Breast epithelium (tissue), 4 donors: ENCODE measurements around the gene PPP5C. TPM values are rescaled to one million over a fixed set of nuclear protein-coding genes. Genes with fewer than 3 reads are reported as not detected.

ENCODE experiments used
- DNase-seq, 2 donors: peaks; one replicate each; pipeline ENCODE4 v3.0.0-alpha.2; 2019; ENCODE audit warnings: low spot score in 2 of 2
- H3K27ac ChIP-seq, 2 donors: fragments of 200-600 bp; sonication (generic) in 1 of 2; one replicate each; pipeline ENCODE4 v1.5.1; 2016 to 2019; ENCODE audit warnings: mild to moderate bottlenecking in 1 of 2
- H3K27me3 ChIP-seq, 2 donors: fragments of 200-600 bp; sonication (generic) in 1 of 2; one replicate each; pipeline versions ENCODE4 v1.5.1 to v1.6.0; 2017 to 2019; ENCODE audit warnings: control low read depth in 1 of 2, mild to moderate bottlenecking in 1 of 2
- H3K36me3 ChIP-seq: fragments of 200-600 bp; one replicate; pipeline ENCODE4 v1.5.1; 2019
- H3K4me1 ChIP-seq, 2 donors: fragments of 200-600 bp; sonication (generic); one replicate each; pipeline ENCODE4 v1.5.1; 2016 to 2019; ENCODE audit warnings: control low read depth in 1 of 2
- H3K4me3 ChIP-seq, 3 donors: fragments of 200-600 bp; sonication (generic); 1 replicate in 2 of 3; 2 replicates in 1 of 3; pipeline ENCODE4 v1.5.1; 2016 to 2019; ENCODE audit warnings: mild to moderate bottlenecking in 3 of 3, moderate library complexity in 2 of 3
- H3K9me3 ChIP-seq, 2 donors: fragments of 200-600 bp; sonication (generic) in 1 of 2; one replicate each; pipeline ENCODE4 v1.5.1; 2016 to 2019; ENCODE audit warnings: control low read depth in 1 of 2
- CTCF ChIP-seq, 3 donors: fragments of 450-650 bp; IDR thresholded peaks; one replicate each; pipeline ENCODE4 v1.5.1; 2016 to 2017; ENCODE audit warnings: antibody characterized with exemption in 3 of 3, mild to moderate bottlenecking in 3 of 3, moderate library complexity in 3 of 3
- POLR2A ChIP-seq: fragments of 450-650 bp; IDR thresholded peaks from one replicate; pipeline ENCODE4 v1.6.1; 2016; ENCODE audit warnings: antibody characterized with exemption, mild to moderate bottlenecking, moderate library complexity
- POLR2AphosphoS5 ChIP-seq, 3 donors: sonication (generic); formaldehyde crosslinking; IDR thresholded peaks; one replicate each; pipeline ENCODE4 v1.6.1; 2017; ENCODE audit warnings: antibody characterized with exemption in 3 of 3
- intact Hi-C: fragments of 100-400 bp; cut with DNase I; formaldehyde crosslinking; loops from one replicate; pipeline ENCODE4 v1.15.1; 2023; ENCODE audit warnings: low total_unique reads
- total RNA-seq, 3 donors: library from RNA; depleted of rRNA; stranded (reverse); fragments of >200 nt; gene quantifications; one replicate each; pipeline ENCODE4 v1.1.0, GENCODE V29; 2016

PPP5C gene
- total RNA-seq, 3 donors from 2014 or later: 41.3 to 72.4 (median 58.7) TPM

- no peaks in the 10 kb centered on the region for H3K9me3 ChIP-seq
- DNase-seq: no peak
These were observed 40.3 kb downstream of the PPP5C start for GRCh38 chr19:46386996-46387712.

GRCh38 chr19:46387713-46388130 lies 40.8 kb downstream of the PPP5C start:
- H3K4me1 ChIP-seq: peaks cover 0 to 9% of the 10 kb centered on the region in 2 donors
- DNase-seq: no peak
- H3K27ac ChIP-seq: no peak overlapping the region
- TF ChIP-seq CTCF (IDR thresholded peaks at IDR 0.05) (no peak), POLR2AphosphoS5 (IDR thresholded peaks at IDR 0.05) (no peak), POLR2A (no peak)
- H3K36me3 ChIP-seq: no peaks in the 10 kb centered on the region
- H3K9me3 ChIP-seq: no peaks in the 10 kb centered on the region
- H3K27me3 ChIP-seq: no peaks in the 10 kb centered on the region
- H3K4me3 ChIP-seq: no peak overlapping the region
- intact Hi-C loops: no loop called here

More at GRCh38 chr19:46386996-46387712, 40.3 kb downstream of the PPP5C start:
- intact Hi-C loops: no loop called here
- H3K27me3 ChIP-seq: no peaks in the 10 kb centered on the region
- H3K36me3 ChIP-seq: no peaks in the 10 kb centered on the region
- H3K27ac ChIP-seq: no peak overlapping the region
- TF ChIP-seq POLR2AphosphoS5 (IDR thresholded peaks at IDR 0.05): no peak
- TF ChIP-seq POLR2A: no peak
- TF ChIP-seq CTCF (IDR thresholded peaks at IDR 0.05): no peak
- H3K4me3 ChIP-seq: no peak overlapping the region
- peaks cover 0 to 6% of the 10 kb centered on the region in 2 donors for H3K4me1 ChIP-seq

- no peak for TF ChIP-seq CTCF (IDR thresholded peaks at IDR 0.05)
- TF ChIP-seq POLR2AphosphoS5 (IDR thresholded peaks at IDR 0.05): no peak
- TF ChIP-seq POLR2A: no peak
- no peak overlapping the region for H3K4me3 ChIP-seq
- no peaks in the 10 kb centered on the region for H3K27me3 ChIP-seq
- H3K9me3 ChIP-seq: no peaks in the 10 kb centered on the region
- intact Hi-C loops: no loop called here
- H3K4me1 ChIP-seq: peaks cover 0 to 9% of the 10 kb centered on the region in 2 donors
- DNase-seq: no peak
- H3K27ac ChIP-seq: no peak overlapping the region
- no peaks in the 10 kb centered on the region for H3K36me3 ChIP-seq
These were observed 41.6 kb downstream of the PPP5C start for GRCh38 chr19:46388311-46389095.

GRCh38 chr19:46390121-46390858 lies 43.4 kb downstream of the PPP5C start:
- no peaks in the 10 kb centered on the region for H3K9me3 ChIP-seq
- H3K4me1 ChIP-seq: peaks cover 0 to 9% of the 10 kb centered on the region in 2 donors
- no peak for TF ChIP-seq POLR2A
- TF ChIP-seq CTCF (IDR thresholded peaks at IDR 0.05): no peak
- TF ChIP-seq POLR2AphosphoS5 (IDR thresholded peaks at IDR 0.05): no peak
- no peaks in the 10 kb centered on the region for H3K36me3 ChIP-seq
- no peak overlapping the region for H3K4me3 ChIP-seq
- intact Hi-C loops: no loop called here
- H3K27ac ChIP-seq: peak overlapping the region in 1 of 2 donors; percentile 9
- no peak for DNase-seq
- H3K27me3 ChIP-seq: no peaks in the 10 kb centered on the region
